SHP77 treated with DMSO at 0.1 percent for 48 hours (cell line): ENCODE results near the gene CDHR1.
"Not testable (repeated sequence)": the region's sequence is repeated elsewhere in the genome, so short reads cannot be mapped to it uniquely, and the experiment has no call there.

Experiments
- DNase-seq: peaks from one replicate; lab custom pipeline; 2025; lab: John Stamatoyannopoulos, UW

The CDHR1 gene

DNA sequence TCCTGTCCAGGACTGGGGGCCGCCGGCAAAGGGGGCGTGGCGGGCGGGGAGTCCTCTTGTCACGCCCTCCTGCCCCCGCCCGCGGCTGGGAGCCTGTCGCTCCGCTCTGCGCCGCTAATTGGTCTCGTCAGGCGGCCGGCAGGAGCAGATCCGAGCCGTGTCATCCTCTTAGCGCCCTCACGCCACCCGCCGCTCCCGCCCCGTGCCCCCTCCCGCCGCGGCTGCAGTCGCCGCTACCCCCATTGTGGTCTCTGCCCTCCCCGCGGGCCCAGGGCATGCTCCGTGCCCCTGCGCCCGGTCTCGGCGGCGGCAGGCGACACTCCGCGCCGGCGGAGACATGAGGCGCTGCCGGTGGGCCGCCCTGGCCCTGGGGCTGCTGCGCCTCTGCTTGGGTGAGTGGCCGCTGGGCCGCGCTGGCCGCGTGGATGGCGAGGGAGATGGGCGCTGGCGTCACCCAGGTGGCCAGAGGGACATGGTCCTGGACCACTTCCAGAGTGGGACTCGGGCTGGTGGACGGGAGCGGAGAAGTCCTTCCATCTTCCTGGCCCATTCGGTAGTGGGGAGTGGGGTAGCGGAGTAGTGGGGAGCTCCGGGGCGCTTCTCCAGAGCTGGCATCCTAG is at the start of gene CDHR1:
Gene CDHR1, plus strand, starts transcription at position 114 of the 620 bp plus-strand sequence. Its CDS starts 224 bp downstream, at position 338.
- DNase-seq: no peak

DNA sequence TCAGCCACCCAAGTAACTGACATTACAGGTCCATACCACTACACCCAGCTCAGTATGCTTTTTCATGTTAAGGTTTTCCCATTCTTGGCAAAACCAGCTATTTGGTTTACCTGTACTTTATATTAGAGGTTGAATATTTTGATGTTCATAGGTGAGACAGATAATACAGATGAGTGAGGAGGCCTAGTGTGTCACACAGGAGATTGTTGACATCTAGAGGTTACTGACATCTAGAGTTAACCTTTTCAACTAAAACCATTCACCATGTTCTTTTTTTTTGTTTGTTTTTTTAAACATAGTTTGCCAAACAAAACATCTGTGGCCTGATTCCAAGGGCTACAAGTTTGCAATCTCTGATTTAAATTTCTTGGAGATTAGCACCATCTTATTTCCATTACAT is 47.0 kb upstream of the CDHR1 start:
- no peak for DNase-seq

DNA sequence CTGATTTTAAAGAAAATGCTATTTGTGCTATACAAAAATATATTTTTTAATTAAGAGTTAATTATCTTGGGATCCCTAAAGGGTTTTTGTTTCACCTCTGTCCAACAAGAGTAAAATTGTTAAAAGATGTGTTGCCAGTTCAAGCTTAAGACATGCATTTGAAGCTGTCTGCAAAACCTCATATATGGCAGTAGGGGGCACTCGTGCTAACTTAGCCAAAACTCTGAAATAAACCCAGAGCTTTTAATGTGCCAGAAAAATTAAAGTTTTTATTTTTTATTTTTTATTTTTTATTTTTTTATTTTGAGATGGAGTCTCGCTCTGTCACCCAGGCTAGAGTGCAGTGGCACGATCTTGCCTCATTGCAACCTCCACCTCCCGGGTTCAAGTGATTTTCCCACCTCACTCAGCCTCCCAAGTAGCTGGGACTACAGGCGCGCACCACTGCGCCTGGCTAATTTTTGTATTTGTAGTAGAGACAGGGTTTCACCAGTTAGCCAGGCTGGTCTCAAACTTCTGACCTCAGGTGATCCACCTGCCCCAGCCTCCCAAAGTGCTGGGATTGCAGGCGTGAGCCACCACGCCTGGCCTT is 46.2 kb upstream of the CDHR1 start:
- DNase-seq: not testable (repeated sequence)

DNA sequence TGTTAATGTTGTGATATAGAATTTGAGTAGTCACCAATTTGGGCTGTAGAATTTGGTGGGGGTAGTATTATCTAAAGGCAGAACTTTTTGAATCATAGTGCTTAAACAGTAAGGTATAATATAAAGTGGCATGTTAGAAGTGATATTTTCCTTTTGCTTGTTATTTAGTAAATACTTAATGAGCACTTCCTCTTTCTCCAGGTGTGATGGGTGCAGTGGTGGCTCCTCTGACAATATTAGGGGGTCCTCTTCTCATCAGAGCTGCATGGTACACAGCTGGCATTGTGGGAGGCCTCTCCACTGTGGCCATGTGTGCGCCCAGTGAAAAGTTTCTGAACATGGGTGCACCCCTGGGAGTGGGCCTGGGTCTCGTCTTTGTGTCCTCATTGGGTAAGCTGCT is 44.5 kb upstream of the CDHR1 start:
- no peak for DNase-seq

DNA sequence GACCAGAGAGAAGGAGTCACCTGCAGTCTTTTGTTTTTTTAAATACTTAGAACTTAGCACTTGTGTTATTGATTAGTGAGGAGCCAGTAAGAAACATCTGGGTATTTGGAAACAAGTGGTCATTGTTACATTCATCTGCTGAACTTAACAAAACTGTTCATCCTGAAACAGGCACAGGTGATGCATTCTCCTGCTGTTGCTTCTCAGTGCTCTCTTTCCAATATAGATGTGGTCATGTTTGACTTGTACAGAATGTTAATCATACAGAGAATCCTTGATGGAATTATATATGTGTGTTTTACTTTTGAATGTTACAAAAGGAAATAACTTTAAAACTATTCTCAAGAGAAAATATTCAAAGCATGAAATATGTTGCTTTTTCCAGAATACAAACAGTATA is 41.6 kb upstream of the CDHR1 start:
- DNase-seq: no peak

DNA sequence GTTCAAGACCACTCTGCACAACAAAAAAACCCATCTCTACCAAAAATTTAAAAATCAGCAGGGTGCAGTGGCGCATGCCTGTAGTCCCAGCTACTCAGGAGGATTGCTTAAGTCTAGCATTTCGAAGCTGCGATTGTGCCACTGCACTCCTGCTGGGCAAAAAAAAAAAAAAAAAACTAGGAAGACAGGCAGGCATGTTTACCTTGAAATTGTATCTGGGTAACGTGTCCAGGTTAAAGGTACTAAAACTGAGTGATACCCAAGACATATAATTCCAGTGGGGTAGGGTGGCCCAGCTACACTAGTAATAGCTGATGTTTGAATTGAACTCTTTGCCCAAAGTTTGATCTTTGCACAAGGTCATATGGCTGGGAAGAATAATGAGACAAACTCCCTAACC is 38.8 kb upstream of the CDHR1 start:
- no peak for DNase-seq

DNA sequence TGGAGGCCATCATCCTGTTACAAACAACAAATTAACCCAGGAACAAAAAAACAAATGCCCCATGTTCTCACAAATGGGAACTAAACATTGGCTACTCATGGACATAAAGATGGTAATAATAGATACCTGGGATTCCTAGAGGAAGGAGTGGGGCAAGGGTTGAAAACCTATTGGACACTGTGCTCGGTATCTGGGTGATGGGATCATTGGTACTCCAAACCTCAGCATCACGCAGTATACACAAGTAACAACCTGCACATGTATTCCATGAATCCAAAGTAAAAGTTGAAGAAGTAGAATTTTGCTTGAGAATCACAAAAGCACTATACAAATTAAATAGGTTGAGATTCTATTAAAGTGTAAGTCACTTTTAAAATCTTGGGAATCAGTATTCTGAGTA is 38.3 kb upstream of the CDHR1 start:
- no peak for DNase-seq

DNA sequence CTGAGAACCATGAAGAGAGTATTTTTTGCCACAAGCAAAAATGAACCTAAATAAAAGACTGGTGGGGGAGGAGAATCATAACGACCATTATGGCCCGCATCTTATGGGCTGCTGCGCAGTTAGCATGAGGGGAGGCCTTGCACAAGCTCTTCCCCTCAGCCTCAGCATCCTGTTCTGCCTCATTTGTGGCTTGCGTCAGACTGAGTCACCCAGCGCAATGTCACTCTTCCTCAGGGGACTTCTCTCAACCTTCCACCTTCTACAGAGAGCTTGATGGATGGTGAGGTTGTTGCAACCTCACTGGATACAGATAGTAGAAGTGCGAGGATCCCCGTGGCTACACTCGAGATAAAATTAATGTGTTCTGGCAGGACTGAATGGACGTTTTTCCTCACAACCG is 37.6 kb upstream of the CDHR1 start:
- DNase-seq: no peak

DNA sequence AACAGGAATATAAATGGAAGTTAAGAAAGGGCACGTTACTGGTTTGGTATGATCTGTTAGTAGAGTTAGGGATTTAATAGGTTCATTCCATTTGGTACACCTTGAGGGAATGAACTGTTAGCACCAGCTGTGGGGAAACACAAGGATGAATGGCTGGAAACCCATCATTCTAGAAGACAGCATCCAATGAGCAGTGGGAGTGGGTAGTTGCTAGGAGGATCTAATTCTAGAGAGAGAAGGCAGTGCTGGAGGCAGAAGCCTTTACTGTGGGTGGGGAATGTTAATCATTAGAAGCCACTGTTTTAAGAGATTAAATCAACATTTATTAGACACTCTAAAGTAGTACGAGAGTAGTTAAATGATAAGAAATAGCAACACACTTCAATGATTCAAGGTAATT is 36.3 kb upstream of the CDHR1 start:
- DNase-seq: no peak

DNA sequence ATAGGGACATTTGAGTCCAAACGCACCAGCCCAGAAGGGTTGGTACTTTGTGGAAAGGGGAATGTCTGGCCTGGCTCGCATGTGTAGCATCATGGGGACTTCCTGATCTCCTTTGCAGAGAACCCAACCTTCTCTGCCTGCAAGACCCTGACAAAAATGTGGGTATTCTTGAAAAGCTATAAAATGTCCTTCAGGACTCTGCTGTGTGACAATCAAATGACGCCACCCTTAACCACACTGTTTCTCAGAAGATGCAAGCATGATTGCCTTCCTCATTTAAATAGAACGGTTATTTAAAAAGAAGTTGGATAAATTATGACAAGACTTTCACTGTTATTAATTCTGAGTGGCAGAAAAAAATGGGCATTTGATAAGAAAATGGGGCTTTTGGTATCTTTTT is 35.8 kb upstream of the CDHR1 start:
- no peak for DNase-seq

DNA sequence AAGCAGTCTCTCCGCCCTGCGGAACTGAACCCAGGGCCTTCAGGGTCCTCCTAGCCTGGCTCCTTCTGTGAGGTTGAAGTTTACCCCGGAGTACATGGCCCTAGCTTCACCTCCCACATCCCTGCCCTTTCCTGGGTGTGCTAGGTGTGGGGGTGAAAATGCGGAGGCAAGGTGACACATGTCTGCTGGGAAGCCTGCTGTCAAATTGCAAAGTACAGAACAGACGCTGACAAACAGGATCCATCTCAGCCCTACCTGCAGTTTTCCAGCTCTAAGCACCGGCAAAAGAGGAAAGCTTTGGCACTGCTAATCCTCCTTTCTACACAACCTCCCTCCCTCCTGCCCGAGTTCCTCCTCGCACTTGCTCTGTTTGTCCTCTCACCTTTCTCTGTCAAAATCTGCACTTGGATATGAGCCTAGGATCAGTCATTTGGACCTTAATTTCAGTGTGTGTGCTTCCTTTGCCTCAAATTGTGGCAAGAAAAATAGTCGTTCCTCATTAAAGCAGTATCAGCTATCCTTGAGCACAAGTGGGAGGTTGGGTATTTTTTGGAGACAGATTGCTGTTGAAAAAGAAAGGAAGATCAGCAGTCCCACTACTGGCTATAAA is 35.2 kb upstream of the CDHR1 start:
- no peak for DNase-seq

DNA sequence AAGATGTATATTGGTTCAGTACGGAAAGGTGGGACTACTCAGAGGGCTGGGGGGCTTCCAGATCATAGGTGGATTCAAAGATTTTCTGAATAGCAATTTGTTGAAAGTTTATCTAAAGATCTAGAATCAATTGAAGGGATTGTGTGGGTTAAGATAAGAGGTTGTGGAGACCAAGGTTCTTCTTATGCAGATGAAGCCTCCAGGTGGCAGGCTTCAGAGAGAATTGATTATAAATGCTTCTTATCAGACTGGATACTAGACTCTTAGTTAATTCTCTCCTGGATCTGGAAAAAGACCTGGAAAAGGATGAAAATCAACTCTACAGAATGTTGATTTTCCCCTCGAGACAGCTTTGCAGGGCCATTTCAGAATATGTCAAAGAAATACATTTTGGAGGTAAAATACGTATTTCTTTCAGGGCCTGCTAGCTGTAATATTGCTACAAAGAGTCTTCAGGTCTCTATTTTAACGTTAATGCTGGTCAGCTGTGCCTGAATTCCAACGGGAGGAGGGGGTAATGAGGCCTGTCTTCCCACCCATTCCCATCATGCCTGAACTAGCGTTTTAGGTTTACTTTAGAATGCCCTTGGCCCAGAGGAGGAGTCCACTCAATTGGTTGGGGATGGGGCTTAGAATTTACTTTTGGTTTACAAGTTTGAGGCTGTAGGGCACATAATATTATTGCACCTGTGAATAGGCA is 33.5 kb upstream of the CDHR1 start:
- no peak for DNase-seq

DNA sequence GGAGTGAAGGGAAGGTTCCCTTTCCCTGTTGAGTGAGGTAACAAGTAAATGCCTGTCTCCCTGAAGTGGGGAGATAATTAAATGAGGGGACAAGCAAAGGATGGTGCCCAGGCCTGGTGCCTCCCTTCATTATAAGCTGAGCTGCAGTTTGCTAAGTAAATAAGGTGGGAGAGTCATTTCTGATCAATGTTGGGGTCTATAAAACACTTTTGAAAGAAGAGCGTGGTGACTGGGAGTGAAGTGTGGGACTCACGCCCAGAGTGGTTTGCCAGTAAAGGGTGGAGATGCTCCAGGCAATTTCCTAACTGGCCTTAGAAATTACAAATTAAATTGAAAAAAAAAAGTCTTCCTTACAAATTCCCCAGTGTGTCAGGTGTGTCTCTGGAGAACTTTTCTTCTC is 30.3 kb upstream of the CDHR1 start:
- no peak for DNase-seq

DNA sequence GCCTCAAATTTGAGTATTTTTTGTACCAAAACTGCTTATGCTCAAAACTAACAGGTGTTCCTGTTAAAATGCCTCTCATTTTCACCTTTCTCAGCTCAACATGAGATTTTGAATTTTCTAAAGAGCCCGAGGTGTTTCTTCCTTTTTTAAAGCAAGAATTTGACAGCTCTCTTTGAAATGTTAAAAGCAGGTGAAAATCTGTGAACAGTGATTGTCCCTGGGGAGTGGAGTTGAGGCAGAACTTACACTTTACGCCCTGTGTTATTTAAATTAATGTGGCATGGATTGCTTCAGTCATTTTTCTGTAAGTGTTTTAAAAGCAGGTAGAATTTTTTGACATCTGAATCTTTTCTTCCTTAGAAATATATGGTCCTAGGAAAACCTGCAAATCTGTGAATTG is 29.9 kb upstream of the CDHR1 start:
- no peak for DNase-seq

DNA sequence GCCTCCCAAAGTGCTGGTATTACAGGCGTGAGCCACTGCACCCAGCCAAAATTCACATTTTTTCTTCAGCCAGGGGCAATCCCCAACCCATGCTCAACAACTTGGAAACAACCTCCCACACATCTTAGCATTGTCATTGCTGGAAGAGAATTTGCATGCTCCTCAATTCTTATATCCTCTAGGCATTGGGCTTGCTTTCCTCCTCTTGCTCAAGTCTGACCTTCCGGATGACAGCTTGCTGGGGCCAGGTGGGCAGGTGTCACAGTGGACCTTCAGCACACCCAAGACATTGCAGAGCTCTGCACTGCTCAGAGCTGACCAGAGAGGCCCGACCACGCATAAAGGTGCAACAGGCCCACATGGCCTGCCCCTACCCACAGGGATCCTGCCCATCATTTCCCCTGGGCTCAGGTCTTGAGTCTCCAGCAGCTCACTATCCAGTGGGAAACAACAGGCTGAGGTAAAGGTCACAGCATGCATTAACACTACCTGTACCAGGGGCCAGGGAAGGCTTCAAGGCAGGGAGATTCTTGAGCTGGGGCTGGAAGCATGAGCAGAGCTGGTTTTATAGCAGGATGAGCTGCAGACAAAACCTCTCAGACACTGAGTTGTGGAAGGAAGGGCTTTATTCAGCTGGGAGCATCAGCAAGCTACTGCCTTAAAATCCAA is 27.6 kb upstream of the CDHR1 start:
- DNase-seq: no peak

DNA sequence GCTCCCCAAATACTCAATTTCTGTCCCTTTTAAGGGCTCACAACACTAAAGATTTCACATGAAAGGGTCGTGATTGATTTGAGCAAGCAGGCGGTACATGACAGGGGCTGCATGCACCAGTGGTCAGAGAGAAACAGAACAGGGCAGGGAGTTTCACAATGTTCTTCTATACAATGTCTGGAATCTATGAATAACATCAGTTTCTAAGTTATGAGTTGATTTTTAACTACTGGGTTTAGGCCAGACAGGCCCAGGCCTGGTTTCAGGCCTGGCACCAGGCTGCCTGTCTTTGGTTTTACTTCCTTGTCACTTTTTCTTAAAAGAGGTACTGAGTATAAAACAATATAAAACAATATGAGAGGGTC is 27.1 kb upstream of the CDHR1 start:
- not testable (repeated sequence) for DNase-seq

DNA sequence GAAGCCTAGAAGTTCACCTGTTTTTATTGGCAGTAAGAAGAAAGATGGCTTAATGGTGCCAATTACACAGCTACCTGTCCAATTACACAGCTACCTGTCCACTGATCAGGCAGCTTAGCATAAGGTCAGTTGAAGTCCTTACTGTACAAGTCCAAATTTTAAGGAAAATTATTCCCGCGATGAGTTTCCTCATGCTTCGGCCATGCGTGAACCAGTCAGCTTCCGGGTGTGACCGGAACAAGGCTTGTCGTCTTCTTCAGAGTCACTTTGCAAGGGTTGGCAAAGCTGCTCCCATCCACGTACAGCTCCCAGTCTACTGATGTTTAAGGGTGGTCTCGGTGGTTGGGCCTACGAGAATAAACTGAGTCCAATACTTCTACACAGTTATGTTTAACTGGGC is 26.0 kb upstream of the CDHR1 start:
- DNase-seq: not testable (repeated sequence)

DNA sequence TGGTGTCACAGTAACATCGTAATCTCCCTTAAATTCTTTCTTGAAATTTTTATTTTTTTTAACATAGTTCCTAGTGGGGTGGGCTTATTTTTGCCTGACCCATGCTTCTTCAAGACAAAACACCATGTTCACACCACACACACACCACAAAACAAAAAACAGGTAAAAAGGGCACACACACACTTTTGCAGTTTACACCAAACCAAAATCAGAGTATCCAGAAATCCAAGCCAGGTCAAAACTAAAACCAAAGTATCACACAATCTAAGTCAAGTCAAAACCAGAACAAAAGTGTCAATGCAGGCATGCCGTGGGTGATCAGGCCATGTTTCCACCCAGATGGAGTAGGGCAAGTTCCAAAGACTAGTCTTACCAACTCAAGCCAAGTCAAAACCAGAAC is 23.1 kb upstream of the CDHR1 start:
- not testable (repeated sequence) for DNase-seq

DNA sequence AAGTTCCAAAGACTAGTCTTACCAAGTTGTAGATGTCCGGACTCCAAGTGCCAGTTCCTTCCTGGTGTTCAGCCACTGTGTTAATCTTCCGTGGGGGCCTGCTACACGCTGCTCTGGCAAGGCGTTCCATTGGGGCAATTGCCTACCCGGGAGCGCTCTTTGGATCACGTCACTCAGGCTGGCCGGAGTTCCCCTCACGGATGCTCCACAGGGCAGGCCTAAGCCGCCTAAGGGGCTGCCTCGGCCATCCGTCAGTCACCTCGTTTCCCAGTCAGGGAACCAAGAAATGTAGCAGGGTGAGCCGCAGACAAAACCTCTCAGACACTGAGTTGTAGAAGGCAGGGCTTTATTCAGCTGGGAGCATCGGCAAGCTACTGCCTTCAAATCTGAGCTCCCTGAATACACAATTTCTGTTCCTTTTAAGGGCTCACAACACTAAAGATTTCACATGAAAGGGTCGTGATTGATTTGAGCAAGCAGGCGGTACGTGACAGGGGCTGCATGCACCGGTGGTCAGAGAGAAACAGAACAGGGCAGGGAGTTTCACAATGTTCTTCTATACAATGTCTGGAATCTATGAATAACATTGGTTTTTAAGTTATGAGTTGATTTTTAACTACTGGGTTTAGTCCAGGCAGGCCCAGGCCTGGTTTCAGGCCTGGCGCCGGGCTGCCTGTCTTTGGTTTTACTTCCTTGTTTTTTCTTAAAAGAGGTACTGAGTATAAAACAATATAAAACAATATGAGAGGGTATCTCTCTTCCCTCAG is 22.5 kb upstream of the CDHR1 start:
- not testable (repeated sequence) for DNase-seq

DNA sequence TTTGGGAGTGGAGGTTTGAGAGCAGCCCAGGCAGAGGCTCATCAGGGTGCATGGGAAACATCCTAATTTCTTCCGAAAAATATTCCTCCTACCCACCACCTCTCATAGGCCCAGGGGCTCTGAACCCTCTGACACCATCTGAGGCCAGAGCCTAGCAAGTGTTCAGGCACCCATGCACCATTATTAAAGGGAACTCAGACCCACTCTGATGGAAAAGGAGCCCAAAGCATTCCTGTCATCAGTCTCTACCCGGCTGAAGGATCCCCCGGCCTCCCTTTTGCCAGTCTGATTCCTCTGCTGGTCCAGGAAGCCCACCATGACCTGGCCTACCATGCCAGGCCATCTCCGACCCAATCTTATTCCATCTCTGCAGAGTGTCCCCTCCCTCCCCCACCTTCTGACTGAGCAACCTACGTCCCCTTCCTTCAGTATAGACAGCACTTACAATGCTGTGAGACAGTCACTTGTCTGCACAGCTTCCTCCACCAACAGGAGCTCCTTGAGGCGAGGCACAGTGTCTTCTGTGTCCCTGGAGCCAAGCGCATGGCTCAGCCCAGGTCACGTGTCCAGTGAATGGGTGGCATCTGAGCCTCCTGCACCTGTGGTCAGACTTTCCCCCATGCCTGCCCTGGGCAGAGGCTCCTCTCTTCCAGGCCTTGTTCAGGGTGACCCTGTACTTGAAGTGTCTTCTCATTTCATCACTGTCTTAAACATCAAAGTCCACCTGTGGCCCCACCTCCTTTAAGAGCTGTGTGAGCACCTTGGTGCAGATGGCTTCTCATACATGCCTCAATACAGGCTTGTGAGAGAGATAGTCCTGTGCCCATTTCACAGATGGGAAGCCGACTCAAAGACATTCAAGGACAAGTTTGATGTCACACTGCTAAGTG is 21.6 kb upstream of the CDHR1 start:
- DNase-seq: no peak

DNA sequence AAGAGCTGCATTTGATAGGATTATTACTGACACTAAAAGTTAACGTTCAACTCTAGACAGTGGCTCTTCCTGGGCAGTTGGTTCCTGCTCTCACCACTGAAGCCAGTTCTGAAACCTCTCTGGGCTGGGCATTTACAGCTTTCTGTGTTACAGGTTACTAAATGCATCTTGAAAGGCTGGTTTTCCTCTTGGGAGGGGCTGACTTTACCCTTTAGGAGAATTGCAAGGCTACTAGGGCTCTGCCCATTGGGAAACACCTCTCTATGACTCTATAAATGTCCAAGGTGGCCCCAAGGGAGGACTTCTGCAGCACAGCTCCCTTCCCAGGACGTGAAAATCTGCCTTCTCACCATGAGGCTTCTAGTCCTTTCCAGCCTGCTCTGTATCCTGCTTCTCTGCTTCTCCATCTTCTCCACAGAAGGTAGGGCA is 20.8 kb upstream of the CDHR1 start, which contains the start of gene GPR15LG:
Gene GPR15LG, plus strand, starts transcription at position 301 of the 429 bp plus-strand sequence. Its CDS starts 51 bp downstream, at position 352.
- no peak for DNase-seq
